ELF-1 (cell line): ENCODE results near the gene C6orf120.

ENCODE experiments used
- DNase-seq: peaks from one replicate; pipeline ENCODE4 v3.0.0-alpha.2; 2016; ENCODE audit warnings: low read depth, low spot score

C6orf120 gene

DNA sequence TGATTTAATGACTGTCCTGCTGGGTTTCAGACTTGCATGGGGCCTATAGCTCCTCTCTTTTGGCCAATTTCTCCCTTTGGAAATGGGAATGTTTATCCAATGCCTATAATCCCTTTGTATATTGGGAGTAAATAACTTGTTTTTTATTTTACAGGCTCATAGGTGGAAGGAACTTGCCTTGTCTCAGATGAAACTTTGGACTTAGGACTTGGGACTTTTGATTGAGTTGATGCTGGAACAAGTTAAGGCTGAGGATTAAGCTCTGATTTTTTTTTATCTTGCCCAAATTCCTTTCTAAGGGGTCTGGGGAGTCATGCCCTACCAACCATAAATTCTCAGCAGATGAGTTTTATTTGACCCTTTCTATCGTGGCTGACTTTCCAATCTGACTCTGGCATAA is 23.6 kb upstream of the C6orf120 start:
- DNase-seq, result no peak

DNA sequence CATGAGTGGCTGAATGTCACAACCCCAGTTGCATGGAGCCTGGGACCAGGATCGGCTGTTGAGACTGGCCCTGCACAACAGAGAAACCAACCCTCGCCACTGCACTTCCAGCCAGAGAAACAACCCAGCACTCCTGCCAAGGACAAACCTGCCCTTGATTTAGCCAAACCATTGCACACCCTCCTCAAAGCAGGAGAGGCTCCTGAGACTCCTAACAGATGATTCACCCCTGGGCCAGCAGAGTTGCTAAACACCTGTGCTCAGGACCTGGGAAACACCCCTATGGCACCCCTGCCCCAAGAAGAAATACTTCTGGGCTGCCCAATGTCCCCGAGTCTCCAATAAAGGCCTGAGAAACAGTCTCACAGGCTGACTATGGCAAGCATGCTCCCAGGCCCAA is 17.9 kb upstream of the C6orf120 start:
- DNase-seq, result no peak

DNA sequence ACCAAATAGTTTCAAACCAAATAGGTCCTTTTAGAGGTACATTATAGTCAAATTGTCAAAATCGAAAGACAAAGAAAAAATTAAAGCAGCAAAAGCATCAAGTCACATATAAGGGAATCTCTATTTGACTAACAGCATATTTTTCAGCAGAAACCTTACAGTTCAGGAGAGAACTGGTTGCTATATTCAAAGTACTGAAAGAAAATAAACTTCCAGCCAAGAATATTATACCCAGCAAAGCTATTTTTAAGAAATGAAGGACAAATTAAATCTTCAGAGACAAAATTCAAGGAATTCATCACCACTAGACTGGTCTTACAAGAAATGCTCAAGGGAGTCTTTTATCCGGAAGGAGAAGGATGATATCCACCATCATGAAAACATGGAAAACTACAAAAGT is 16.1 kb upstream of the C6orf120 start:
- DNase-seq, result no peak

DNA sequence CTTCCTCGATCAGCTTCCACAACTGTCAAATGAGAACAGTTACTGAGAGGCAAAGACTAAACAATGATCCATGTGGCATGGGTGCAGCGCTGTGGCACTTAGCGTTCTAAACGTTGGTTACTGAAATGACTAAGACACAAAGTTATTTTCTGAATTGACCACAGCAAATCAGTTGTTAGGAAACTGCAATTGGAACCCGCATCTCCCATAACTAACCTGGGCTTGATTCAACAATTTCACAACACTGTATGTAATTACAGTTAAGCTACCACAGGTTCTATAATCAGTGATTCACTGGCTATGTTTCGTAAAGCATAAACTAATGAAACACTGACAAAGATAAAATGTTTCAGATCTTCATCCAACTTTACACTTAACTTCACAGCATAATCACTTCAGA is 12.6 kb upstream of the C6orf120 start:
- DNase-seq, result no peak

DNA sequence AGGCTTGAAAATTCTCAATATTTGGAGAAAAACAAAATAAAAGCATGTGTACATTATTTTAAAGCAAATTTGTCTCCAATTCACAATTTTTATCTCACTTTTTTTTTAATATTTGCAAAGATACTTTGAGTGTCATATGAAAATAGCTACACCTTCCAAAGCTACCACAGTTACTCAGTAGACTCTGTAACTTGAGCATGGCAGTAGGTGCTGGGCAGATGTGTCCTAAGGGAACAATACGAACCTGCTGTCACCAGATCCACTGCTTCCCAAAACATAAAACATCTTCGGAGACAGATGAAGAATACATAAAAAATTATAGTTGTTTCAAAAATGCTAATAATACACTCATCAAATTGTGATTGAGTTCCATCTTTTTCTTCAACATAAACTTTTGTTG is 10.7 kb upstream of the C6orf120 start:
- no peak for DNase-seq

DNA sequence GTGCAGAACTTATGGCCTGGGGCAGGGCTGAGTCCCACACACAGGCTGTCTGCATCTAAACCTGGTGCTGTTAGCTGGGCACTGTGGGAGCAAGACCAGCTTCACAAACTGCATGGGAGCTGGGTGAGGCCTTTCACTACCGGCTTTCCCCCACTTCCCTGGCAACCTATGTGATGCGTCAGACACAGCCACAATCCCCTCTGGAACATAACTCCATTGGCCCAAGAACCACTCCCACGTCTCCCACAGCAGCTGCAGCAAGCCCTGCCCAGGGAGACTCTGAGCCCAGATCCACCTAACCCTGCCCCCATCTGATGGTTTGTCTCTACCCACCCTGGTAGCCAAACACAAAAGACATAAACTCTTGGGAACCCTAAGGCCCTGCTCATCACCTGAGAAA is 9.4 kb upstream of the C6orf120 start:
- no peak for DNase-seq

DNA sequence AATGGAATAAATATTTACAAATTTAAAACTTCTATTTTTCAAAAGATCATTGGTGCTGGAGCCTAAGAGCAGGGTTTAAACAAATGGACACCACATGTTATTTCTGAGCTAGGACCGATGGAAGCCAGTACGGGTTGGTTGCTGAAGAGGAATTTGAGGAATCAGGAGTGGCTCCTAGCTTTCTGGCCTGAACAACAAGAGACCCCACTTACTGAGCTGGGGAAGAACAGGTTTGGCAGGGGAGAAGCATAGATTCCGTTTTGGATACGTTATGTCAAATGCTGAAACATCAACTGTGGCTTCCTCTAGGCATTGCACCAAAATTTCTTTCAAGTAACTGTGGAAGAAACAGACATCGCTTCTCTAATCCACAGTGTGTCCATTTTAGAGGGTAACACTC is 6.8 kb upstream of the C6orf120 start:
- no peak for DNase-seq

DNA sequence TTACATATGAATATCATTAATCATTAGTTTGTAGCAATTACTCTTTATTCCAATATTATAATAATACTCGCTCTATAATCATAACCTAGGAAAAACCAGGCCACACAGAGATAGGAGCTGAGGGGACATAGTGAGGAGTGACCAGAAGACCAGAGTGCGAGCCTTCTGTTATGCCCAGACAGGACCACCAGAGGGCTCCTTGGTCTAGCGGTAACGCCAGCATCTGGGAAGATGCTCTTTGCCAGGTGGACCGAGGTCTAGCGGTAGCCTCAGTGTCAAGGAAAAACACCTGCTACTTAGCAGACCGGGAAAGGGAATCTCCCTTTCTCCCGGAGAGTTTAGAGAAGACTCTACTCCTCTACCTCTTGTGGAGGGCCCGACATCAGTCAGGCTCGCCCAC is 4.8 kb upstream of the C6orf120 start:
- peak; percentile 56 for DNase-seq

DNA sequence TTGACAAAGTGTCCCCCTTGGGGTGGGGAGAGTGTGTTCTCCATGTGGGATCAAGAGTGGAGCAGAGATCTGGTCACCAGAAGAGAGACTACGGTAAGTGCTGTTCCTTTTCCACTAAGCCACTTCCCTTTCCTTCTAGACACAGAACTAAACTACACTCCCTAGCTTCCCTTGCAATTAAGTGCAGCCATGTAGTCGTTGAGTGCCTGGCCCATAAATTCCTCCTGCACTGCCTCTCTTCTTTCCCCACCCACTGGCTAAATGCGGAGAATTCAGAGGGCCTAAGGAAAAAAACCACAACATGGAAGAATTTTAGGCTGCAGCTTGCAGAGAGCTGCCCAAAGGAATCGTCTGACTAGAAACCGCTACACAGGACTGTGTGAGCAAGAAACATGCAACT is 1.6 kb upstream of the C6orf120 start:
- DNase-seq, result peak; percentile 49

DNA sequence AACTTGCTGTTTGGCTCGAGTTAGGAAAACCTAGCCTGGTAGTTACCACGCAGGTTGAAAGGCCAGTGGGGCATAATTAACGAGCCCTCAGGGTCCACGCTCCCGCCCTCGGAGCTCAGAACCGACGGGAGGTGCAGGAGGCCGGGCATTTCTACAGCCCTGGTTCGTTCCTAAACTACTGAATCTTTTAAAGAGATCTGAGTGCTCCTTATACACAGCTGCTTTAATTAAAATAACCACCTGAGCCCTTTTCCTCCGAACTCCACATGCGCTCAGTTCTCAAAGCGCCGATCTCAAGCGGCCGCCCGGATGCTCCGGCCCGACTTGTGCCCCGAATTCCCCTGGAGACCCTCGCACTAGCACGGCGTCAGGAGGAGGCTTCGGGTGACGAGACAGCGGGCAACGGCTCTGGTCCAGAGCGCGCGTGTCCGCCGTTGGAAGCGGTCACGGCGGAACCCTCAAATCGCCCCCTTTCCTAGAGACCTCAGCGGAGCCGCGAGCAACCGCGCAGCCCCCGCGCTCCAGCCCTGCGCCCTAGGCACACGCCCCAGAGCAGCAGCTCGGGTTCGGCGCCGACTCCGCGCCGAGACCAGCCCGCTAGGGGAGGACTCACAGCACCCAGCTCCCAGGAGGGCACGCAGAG is 494 bp upstream of the C6orf120 start:
- no peak for DNase-seq

DNA sequence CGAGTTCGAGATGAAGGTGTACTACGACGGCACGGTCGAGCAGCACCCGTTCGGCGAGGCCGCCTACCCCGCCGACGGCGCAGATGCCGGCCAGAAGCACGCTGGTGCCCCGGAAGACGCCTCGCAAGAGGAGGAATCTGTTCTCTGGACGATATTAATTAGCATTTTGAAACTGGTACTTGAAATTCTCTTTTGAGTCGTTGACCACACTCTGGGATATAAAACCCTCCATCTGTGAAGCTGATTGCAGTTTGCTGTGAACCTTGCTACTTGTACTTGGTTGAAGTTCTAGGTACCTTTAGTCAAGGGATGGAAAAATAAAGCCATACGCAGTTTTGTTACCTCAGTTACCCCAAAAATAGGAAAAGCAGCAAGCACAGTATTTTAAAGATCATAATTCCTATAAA is 917 bp downstream of the C6orf120 start:
- DNase-seq, result no peak

DNA sequence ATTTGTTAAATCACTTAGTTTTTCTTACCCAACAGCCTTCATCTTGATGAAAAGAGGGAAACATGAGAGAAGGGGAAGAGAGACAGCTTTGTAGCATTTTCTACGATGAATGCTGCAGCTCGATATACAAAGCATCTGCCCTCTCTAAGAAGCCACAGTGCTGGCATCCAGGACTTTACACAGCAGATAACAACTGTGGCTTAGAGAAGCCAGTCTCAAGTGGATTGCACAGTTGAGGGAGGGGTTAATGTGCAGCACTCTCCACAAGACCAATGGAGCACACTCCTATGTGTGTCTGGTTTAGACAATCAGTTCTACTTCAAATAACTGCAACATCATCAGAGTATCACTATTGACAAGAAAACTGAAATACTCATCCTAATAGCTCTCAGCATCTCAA is 5.8 kb downstream of the C6orf120 start:
- DNase-seq, result no peak

DNA sequence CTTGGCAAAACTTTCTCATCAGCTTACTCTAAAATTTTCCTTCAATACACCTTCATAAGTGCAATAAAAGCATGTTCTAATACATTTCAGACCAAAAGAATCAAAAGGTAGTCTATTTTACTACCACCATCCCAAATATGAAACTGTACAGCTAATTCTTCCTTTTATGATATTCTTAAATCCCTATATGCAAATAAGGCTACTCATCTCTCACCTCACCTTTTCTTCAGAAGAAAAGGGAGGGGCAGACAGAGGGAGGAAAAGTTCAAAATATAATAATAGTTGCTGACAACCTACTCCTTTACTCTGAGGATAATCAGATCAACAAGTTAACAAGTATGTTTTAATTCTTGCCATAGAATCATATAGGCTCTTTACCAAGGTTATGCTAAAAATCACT is 7.4 kb downstream of the C6orf120 start:
- no peak for DNase-seq

DNA sequence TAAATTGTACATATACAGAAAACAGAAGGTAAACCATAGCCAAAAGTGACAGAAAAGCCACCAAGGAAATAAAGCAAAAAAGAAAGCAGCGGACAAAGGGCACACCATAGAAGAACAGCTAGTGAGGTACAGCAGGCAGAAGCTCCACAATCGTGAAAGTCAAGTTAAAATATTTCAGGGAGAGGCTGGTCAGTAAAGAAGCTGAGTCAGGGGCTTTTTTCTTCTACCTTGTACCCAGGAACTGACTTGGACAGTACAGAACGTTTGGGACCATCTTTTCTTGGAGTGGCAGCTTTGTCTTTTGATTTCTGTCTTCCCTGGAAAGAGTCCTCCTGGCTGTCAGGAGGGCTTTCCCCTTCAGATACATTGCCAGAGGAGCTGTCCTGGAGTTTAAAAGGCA is 8.1 kb downstream of the C6orf120 start:
- DNase-seq, result no peak

DNA sequence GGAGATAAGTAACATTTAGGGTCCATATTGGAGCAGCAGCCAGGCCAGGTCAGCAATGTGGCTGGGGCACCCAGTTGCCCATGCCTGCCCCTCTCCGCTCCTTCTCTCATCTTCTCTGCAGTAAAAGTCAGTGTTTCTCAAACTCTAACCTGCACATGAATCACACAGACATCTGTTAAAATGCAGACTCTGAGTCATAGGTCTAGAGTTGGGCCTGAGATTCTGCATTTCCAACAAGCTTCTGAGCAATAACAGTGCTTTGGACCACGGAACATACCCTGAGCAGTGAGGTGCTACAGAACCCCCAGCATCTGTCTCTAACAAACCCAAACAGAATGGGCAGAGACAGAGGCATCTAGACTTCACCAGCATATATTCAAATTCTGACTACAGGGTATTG is 12.3 kb downstream of the C6orf120 start:
- no peak for DNase-seq

DNA sequence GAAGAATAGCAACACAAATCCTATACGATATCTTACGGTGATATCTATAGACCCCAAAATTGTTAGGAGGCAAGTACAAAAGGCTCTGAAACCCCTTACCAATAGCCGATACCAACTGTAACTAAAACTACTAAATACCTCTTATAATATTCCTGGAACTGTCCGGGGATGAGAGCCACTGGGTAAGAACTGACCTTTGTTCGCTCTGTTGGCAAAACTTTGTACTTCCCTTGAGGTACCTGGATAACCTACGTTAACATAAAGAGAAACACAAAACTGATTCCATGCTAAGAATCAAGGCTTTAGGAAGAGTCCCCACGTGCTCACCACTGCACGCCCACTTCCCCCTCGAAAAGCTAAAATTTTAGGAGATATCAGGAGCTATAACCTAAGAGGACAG is 12.7 kb downstream of the C6orf120 start:
- no peak for DNase-seq

DNA sequence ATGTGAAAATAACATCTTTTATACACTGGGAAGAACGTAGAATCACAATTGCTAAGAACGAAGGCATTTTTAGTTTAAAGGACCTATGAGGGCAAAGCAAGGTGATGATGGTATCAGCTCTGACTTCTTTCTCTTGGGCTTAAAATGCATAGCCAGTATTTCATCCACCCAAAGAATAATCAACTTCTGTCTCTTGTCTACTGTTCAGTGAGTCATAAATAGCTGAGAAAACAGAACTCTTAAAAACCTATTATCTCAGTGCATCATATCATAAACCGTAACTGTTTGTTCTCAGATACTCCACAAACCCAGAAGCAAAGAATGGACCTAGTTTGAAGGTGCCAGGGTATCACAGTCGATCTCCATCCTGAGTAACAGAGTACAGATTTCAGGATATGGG is 17.2 kb downstream of the C6orf120 start:
- no peak for DNase-seq

DNA sequence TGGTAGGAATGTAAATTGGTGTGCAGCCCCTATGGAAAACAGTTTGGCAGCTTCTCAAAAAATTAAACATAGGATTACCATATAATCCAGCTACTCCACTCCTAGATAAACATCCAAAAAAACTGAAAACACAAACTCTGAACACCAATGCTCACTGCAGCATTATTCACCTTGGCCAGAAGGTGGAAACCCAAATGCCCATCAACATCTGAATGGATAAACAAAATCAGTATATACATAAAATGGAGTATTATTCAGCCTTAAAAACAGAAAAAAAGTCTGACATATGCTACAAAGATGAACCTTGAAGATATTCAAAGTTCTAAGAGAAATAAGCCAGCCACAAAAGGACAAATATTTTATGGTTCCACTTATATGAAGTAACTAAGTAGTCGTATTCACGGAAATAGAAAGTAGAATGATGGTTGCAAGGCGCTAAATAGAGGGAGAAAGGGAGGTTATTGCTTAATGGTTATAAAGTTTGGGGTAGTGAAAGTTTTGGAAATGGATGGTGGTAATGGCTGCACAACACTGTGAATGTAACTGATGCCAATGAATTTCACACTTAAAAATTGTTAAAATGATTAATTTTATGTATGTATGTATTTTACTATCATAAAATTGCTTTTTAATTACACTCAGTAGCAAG is 18.4 kb downstream of the C6orf120 start:
- DNase-seq, result no peak

DNA sequence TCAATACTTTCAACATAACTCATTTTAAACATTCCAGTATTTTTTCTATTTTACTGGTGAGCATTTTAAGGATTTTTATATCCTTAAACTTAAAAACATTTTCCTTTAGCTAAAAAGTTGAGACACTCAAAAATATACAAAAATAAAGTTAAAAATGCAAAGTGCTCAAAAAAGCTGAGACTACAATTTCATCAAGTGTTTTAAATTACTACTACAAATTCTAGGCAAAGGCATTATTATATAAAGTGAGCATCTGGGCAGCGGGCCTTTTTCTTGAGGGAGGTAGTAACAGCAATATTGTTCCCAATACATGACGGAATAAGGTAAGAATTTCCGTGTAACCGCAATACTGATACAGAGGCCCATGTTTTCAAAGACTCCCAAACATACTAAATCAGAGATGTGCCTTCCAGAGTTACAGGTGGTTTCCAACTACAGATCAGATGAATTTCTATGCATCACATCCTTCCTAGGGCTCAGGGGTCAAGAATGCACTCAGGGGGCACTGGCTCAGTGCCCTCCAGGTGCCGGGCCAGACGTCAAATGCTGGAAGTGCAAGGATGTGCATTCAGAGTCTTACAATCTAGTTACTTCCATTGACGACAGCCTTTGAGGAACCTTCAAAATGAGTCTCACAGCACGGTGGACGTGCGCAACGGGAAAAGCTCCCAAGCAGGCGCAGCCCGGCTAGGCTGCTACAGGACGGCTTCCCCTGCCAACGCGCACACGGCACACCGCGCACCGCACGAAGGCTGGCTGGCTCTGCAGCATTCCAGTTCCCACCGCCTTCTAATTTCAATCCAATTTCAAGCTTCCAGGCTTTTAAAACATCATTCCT is 20.7 kb downstream of the C6orf120 start:
- peak; percentile 74 for DNase-seq

DNA sequence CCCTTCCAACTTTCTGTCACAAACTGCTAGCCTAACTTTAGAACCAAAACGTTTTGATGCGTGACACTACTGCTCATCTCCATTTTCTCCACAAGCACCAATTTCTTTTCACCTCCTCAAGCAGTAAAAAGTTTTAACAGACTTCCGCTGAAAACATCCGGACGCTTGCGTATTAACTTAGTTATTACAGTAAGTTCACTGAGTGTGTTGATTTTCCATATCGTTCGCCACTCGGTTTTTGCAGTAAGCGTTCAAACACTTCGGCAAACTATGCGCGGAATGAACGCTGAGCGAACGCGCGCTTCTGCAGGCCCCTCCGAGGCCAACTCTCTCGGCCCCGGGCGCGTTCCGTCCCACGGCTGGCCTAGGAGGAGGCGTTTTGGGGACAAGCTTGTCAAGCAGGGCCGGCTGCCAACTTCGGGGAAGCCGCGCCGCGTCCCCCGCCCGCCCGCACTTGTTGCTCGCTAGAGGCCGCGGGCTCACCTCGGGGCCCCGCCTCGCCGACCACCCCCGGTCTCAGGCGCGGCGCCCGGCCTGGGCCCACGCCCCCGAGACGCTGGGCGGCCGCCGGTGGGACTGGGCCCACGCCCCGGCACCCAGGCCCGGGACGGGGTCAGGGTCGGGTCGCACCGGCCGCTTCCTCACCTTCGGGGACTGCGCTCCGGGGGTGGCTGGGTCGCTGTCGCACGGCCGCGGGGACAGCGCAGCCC is 21.4 kb downstream of the C6orf120 start:
- DNase-seq, result peak; percentile 58

DNA sequence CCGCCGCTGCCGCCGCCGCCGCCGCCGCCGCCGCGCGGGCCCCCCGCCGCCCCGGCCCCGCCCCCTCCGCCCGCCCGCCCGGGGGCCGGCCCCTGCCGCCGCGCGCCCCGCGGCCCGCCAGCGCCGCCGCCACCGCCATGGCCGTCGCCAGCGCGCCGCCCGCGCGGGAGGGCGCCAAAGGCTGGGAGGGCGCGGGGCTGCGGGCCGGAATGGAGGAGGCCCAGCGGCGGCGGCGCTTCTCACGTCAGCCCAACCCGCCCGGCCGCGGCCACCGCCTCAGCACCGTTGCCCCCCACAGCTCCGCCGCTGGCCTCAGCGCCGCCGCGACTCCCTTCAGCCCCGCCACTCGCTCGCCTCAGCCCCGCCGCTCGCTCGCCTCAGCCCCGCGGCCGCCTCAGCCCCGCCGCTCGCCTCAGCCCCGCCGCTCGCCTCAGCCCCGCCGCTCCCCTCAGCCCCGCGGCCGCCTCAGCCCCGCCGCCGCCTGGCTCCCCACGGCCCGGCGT is 22.1 kb downstream of the C6orf120 start:
- peak; percentile 21 for DNase-seq

DNA sequence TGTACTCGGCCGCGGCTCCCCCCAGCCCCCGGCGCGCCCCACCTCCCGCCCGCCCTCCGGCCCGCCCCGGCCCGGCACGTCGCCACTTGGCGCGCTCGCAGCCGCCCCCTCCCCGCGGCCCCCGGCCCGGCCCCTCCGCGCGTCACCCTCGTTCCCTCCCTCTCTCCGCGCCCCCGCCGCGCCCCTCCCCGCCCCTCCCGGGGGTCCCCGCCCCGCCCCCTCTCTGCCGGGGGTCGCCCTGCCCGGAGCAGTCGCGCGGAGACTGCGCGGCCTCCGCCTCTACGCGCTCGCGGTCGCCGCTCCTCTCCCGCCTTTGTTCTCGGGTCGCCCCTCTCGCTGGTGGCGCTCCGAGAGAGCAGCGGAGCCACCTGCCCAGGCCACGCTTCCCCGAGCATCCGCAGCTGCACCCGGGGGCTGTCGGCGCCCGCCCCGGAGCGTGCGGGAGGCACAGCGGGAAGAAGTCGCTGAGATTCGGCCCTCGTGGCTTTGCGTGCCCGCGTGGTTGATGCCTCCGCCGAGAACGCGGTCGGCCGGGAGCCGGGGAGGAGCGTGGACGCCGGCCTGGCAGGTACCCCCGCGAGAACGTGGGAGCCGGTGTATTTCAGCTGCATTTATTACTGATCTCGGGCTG is 22.7 kb downstream of the C6orf120 start, which contains the start of gene PHF10:
TSS of gene PHF10 (minus strand) at position 7 of the 631 bp plus-strand sequence. CDS start 569 bp downstream, outside the sequence.
- peak; percentile 72 for DNase-seq
